SK-N-SH (cell line): Measurements from ENCODE around the gene STKLD1. TPM values are rescaled to one million over a fixed set of nuclear protein-coding genes. Genes with fewer than 3 reads are reported as not detected.

Experiments
- CTCF ChIA-PET: fragments of 300-600, 350-600 bp; formaldehyde crosslinking; extraction: SDS; loops from one replicate; lab custom pipeline; 2021; lab: Yijun Ruan, JAX
- POLR2A ChIA-PET: fragments of 350-600 bp; sonication (Branson Sonifier 250); formaldehyde crosslinking; extraction: SDS; loops from one replicate; lab custom pipeline; 2020; ENCODE audit warnings: antibody characterized with exemption, inconsistent platforms; lab: Yijun Ruan, JAX
- DNase-seq: peaks from one replicate; pipeline ENCODE4 v3.0.0; 2012
- H2AFZ ChIP-seq: fragments of 200-600 bp; sonication (generic); 2 replicates; pipeline ENCODE4 v1.8.1; 2016; ENCODE audit warnings: antibody characterized with exemption, mild to moderate bottlenecking, low read depth
- H3F3A ChIP-seq: fragments of 200-600 bp; sonication (generic); replicated peaks from 2 replicates; pipeline ENCODE3; 2016; ENCODE audit warnings: antibody characterized with exemption, mild to moderate bottlenecking; ENCODE audit not compliant: insufficient read depth
- H3K27ac ChIP-seq, 2 experiments: fragments of 200-500 bp in 1 of 2; fragments of 200-600 bp in 1 of 2; sonication (Bioruptor generic) in 1 of 2; sonication (generic), shearing (Covaris generic) in 1 of 2; 2 replicates each; pipeline versions ENCODE4 v1.5.1 to v1.6.1; 2014 to 2016; ENCODE audit warnings: low read depth in 2 of 2, inconsistent platforms in 1 of 2, low read length in 1 of 2, mild to moderate bottlenecking in 1 of 2, mixed read lengths in 1 of 2
- H3K27me3 ChIP-seq: fragments of 200-600 bp; sonication (generic), shearing (Covaris generic); 2 replicates; pipeline ENCODE4 v1.6.1; 2016; ENCODE audit warnings: mixed run types; ENCODE audit not compliant: insufficient read depth
- H3K36me3 ChIP-seq, 2 experiments: fragments of 200-500 bp in 1 of 2; fragments of 200-600 bp in 1 of 2; sonication (Bioruptor generic) in 1 of 2; sonication (generic) in 1 of 2; replicated peaks in 1 of 2; 2 replicates each; pipeline versions ENCODE3 to v1.5.1; 2014 to 2016; ENCODE audit warnings: low read length in 1 of 2, mild to moderate bottlenecking in 1 of 2; ENCODE audit not compliant: insufficient read depth in 2 of 2, control insufficient read depth in 1 of 2
- H3K4me1 ChIP-seq, 2 experiments: fragments of 200-500 bp in 1 of 2; fragments of 200-600 bp in 1 of 2; sonication (Bioruptor generic) in 1 of 2; sonication (generic), shearing (Covaris generic) in 1 of 2; 2 replicates each; pipeline versions ENCODE4 v1.5.1 to v1.6.1; 2014 to 2016; ENCODE audit warnings: low read depth in 1 of 2, low read length in 1 of 2, mixed run types in 1 of 2; ENCODE audit not compliant: insufficient read depth in 2 of 2, control insufficient read depth in 1 of 2
- H3K4me2 ChIP-seq: fragments of 200-600 bp; sonication (generic), shearing (Covaris generic); 2 replicates; pipeline ENCODE4 v1.6.1; 2017; ENCODE audit warnings: mixed run types
- H3K4me3 ChIP-seq, 2 experiments: fragments of 200-500 bp in 1 of 2; fragments of 200-600 bp in 1 of 2; sonication (Bioruptor generic) in 1 of 2; sonication (generic), shearing (Covaris generic) in 1 of 2; 2 replicates each; pipeline versions ENCODE4 v1.5.1 to v1.8.1; 2014 to 2016; ENCODE audit warnings: low read depth in 2 of 2, inconsistent platforms in 1 of 2, low read length in 1 of 2, mild to moderate bottlenecking in 1 of 2, mixed read lengths in 1 of 2, moderate library complexity in 1 of 2
- H3K79me2 ChIP-seq: fragments of 200-600 bp; sonication (generic); 2 replicates; pipeline ENCODE4 v1.8.1; 2017; ENCODE audit warnings: mild to moderate bottlenecking; ENCODE audit not compliant: insufficient read depth
- H3K9ac ChIP-seq: fragments of 200-600 bp; sonication (generic); 2 replicates; pipeline ENCODE4 v1.6.1; 2017; ENCODE audit warnings: mixed run types
- H3K9me2 ChIP-seq: fragments of 200-600 bp; sonication (generic); 2 replicates; pipeline ENCODE4 v1.6.1; 2017; ENCODE audit warnings: mixed run types
- H3K9me3 ChIP-seq: fragments of 200-600 bp; sonication (generic); 2 replicates; pipeline ENCODE4 v1.6.1; 2017; ENCODE audit warnings: mixed run types, mild to moderate bottlenecking, moderate library complexity
- H4K20me1 ChIP-seq: fragments of 200-600 bp; sonication (generic); 2 replicates; pipeline ENCODE4 v1.6.1; 2017; ENCODE audit warnings: mild to moderate bottlenecking, mixed run types; ENCODE audit not compliant: insufficient read depth
- CHD2 ChIP-seq: fragments of 150-350 bp; IDR thresholded peaks from 2 replicates; pipeline ENCODE4 v1.6.1; 2018; ENCODE audit warnings: low read length; ENCODE audit not compliant: partially characterized antibody
- EZH2phosphoT487 ChIP-seq: fragments of 200-600 bp; sonication (generic); IDR thresholded peaks from 2 replicates; pipeline ENCODE4 v1.6.1; 2017; ENCODE audit warnings: low read depth, mixed run types, mild to moderate bottlenecking, antibody characterized with exemption, moderate library complexity, borderline replicate concordance
- FOSL2 ChIP-seq: IDR thresholded peaks from 2 replicates; pipeline ENCODE4 v1.4.0; 2012; ENCODE audit warnings: low read depth, mild to moderate bottlenecking, moderate library complexity, borderline replicate concordance
- GABPA ChIP-seq: IDR thresholded peaks from 2 replicates; pipeline ENCODE4 v1.4.0; 2012; ENCODE audit warnings: low read depth, mild to moderate bottlenecking
- JUND ChIP-seq: IDR thresholded peaks from 2 replicates; pipeline ENCODE4 v1.4.0; 2012
- MEF2A ChIP-seq: IDR thresholded peaks from 2 replicates; pipeline ENCODE4 v1.4.0; 2012; ENCODE audit warnings: low read depth, borderline replicate concordance
- NRF1 ChIP-seq: IDR thresholded peaks from 2 replicates; pipeline ENCODE4 v1.6.1; 2012; ENCODE audit warnings: low read depth, mild to moderate bottlenecking, low read length
- POLR2AphosphoS5 ChIP-seq: IDR thresholded peaks from 2 replicates; pipeline ENCODE4 v1.6.1; 2012; ENCODE audit warnings: low read depth, low read length
- RAD21 ChIP-seq: IDR thresholded peaks from 2 replicates; pipeline ENCODE4 v1.6.1; 2012; ENCODE audit warnings: mild to moderate bottlenecking, low read length
- RCOR1 ChIP-seq: fragments of 150-350 bp; IDR thresholded peaks from 2 replicates; pipeline ENCODE4 v1.6.1; 2017; ENCODE audit warnings: antibody characterized with exemption, low read length
- RFX5 ChIP-seq: IDR thresholded peaks from 2 replicates; pipeline ENCODE4 v1.6.1; 2012; ENCODE audit warnings: mild to moderate bottlenecking, improper control_type of control experiment, low read length
- RXRA ChIP-seq: IDR thresholded peaks from 2 replicates; pipeline ENCODE4 v1.4.0; 2012; ENCODE audit warnings: low read depth, mild to moderate bottlenecking, borderline replicate concordance
- SIN3A ChIP-seq: IDR thresholded peaks from 2 replicates; pipeline ENCODE4 v1.6.1; 2012; ENCODE audit warnings: low read depth, mild to moderate bottlenecking, low read length, moderate library complexity, borderline replicate concordance
- TCF12 ChIP-seq: IDR thresholded peaks from 2 replicates; pipeline ENCODE4 v1.4.0; 2012
- YY1 ChIP-seq: IDR thresholded peaks from 2 replicates; pipeline ENCODE4 v1.4.0; 2012; ENCODE audit warnings: low read depth, mild to moderate bottlenecking
- WGBS: methylation state at CpG from one replicate; pipeline ENCODE4 v1.1.6; 2017; ENCODE audit warnings: low lambda C conversion rate; 5-methylcytosine and 5-hydroxymethylcytosine counted together
- polyA plus RNA-seq, 3 experiments: library from polyadenylated mRNA; depleted of rRNA; stranded (reverse); fragments of >200 nt; gene quantifications; 2 replicates each; pipeline ENCODE4 v1.2.3, GENCODE V29; 2012
- TF ChIP-seq, protein P1 (sequence below): fragments of 150-350 bp; IDR thresholded peaks from 2 replicates; pipeline ENCODE4 v1.6.1; 2016; ENCODE audit warnings: mild to moderate bottlenecking, low read depth, low read length
- TF ChIP-seq, protein P2 (sequence below): fragments of 150-350 bp; IDR thresholded peaks from 2 replicates; pipeline ENCODE4 v1.6.1; 2017; ENCODE audit warnings: antibody characterized with exemption, low read length, low read depth, borderline replicate concordance
- TF ChIP-seq, protein P3 (sequence below): IDR thresholded peaks from 2 replicates; pipeline ENCODE4 v1.4.0; 2012; ENCODE audit warnings: low read depth, borderline replicate concordance

STKLD1 gene
- polyA plus RNA-seq, 1 of the 3 experiments (the other 2 are of a cell fraction) = 2.3 TPM

DNA sequence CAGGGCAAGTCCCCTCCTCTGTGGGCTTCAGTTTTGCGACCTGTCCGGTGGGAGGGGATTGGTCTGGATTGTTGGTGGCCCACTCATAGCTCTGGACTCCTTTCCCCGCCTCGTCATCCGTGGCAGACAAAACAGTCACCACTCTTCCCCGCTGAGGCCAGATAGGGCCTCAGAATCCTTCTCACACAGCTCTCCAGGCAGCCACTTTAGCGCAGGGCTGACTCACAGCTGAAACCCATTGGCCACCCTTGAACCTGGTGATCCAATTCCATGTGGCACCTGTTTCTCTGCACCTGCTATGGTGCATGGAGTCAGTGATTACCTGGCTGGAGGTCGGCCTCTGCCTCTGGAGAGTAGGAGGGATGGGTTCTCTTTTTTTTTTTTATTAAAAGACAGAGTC is 67.8 kb downstream of the STKLD1 start (continued):
- TF ChIP-seq FOSL2 (no peak), RFX5 (no peak), POLR2AphosphoS5 (no peak), SIN3A (no peak), RCOR1 (no peak), GABPA (no peak), NRF1 (no peak)
- TF ChIP-seq, protein P1, sequence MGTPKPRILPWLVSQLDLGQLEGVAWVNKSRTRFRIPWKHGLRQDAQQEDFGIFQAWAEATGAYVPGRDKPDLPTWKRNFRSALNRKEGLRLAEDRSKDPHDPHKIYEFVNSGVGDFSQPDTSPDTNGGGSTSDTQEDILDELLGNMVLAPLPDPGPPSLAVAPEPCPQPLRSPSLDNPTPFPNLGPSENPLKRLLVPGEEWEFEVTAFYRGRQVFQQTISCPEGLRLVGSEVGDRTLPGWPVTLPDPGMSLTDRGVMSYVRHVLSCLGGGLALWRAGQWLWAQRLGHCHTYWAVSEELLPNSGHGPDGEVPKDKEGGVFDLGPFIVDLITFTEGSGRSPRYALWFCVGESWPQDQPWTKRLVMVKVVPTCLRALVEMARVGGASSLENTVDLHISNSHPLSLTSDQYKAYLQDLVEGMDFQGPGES = no peak

DNA sequence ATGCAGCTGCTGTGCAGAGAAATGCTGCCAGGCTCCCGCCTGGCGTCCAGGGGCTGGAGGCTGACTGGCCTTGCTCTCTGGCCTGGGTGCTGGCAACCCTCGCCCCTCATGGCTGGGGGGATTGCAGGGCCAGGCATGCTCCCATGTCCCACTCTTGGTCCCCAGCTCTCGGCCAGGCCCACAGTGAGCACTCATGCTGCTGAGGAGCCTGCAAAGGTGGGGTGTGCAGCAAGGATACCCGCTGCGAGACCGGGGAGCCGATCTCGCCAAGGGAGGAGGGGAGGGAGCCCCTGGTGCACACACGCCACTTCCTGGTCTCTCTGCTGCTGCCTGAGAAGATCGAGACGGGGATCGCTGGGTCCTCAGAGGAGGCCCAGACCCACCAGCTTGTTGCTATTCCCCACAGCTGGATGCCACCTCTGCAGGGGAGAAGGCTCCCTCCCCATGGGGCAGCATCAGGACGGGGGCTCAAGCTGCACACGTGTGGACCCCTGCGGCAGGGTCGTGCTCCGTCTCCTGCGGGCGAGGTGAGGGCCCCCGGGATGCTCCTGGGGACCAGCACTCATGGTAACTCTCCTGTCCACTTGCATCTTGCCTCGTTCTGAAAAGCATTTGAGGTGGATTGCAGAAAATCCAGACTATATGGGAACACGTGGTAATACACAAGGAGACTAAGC is 69.3 kb downstream of the STKLD1 start:
- 78% methylated on average over 8 of the region's 23 CpGs for WGBS
- Histone ChIP-seq H2AFZ (no peak overlapping the region), H3K4me1 (peaks cover 0 to 11% of the 10 kb centered on the region in 2 experiments; a peak in 2 of 4 replicates), H3K9me2 (no peaks in the 10 kb centered on the region), H3K27me3 (no peaks in the 10 kb centered on the region), H3K9me3 (no peaks in the 10 kb centered on the region), H4K20me1 (no peaks in the 10 kb centered on the region), H3K4me3 (no peak overlapping the region), H3K27ac (no peak overlapping the region), H3K79me2 (no peaks in the 10 kb centered on the region), H3F3A (no peaks in the 10 kb centered on the region), H3K9ac (no peak overlapping the region), H3K4me2 (no peak overlapping the region), H3K36me3 (no peaks in the 10 kb centered on the region)
- TF ChIP-seq CHD2 = no peak
- no peak for TF ChIP-seq TCF12
- no peak for TF ChIP-seq RCOR1
- TF ChIP-seq RXRA = no peak
- TF ChIP-seq, protein P2, sequence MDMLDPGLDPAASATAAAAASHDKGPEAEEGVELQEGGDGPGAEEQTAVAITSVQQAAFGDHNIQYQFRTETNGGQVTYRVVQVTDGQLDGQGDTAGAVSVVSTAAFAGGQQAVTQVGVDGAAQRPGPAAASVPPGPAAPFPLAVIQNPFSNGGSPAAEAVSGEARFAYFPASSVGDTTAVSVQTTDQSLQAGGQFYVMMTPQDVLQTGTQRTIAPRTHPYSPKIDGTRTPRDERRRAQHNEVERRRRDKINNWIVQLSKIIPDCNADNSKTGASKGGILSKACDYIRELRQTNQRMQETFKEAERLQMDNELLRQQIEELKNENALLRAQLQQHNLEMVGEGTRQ = no peak
- TF ChIP-seq RFX5 = no peak
- no peak for TF ChIP-seq JUND
- no peak for TF ChIP-seq YY1
- TF ChIP-seq, protein P3, sequence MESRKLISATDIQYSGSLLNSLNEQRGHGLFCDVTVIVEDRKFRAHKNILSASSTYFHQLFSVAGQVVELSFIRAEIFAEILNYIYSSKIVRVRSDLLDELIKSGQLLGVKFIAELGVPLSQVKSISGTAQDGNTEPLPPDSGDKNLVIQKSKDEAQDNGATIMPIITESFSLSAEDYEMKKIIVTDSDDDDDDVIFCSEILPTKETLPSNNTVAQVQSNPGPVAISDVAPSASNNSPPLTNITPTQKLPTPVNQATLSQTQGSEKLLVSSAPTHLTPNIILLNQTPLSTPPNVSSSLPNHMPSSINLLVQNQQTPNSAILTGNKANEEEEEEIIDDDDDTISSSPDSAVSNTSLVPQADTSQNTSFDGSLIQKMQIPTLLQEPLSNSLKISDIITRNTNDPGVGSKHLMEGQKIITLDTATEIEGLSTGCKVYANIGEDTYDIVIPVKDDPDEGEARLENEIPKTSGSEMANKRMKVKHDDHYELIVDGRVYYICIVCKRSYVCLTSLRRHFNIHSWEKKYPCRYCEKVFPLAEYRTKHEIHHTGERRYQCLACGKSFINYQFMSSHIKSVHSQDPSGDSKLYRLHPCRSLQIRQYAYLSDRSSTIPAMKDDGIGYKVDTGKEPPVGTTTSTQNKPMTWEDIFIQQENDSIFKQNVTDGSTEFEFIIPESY = no peak
- no peak for TF ChIP-seq MEF2A
- TF ChIP-seq FOSL2 = no peak
- no peak for TF ChIP-seq RAD21
- TF ChIP-seq EZH2phosphoT487 = no peak
- TF ChIP-seq, protein P1 = no peak
- POLR2A ChIA-PET = interaction anchor here (0.6 kb wide), 1 partner anchor 98 kb away, joined by 3 read pairs; no protein-coding TSS in a partner anchor
- CTCF ChIA-PET = interaction anchor here (0.8 to 1.3 kb wide), 3 partner anchors 12 to 550 kb away, joined by 3 read pairs; no protein-coding TSS in a partner anchor
- no peak for DNase-seq
